Astrocyte of the spinal cord (primary cell): ENCODE data around the gene SEMA4A.

Source experiments
- DNase-seq: peaks from one replicate; pipeline ENCODE4 v3.0.0; 2011; ENCODE audit warnings: low read depth, low spot score
- H3K4me3 ChIP-seq: 2 replicates; pipeline ENCODE4 v1.5.1; 2011; ENCODE audit warnings: low read depth, mild to moderate bottlenecking, low read length, moderate library complexity
- CTCF ChIP-seq: IDR thresholded peaks from 2 replicates; pipeline ENCODE4 v1.5.1; 2012; ENCODE audit warnings: low read depth, mild to moderate bottlenecking, low read length, inconsistent platforms
- in situ Hi-C: cut with HindIII; loops from 2 replicates; pipeline ENCODE4 v1.10.0; 2017; ENCODE audit warnings: low sequenced_read_pairs

The SEMA4A gene

GRCh38 chr1:156160000-156160742 lies 6.8 kb downstream of the SEMA4A start:
- in situ Hi-C loops, result no loop called here
- no peak for DNase-seq
- H3K4me3 ChIP-seq, result peak overlapping the region; percentile 32
- no peak for TF ChIP-seq CTCF

GRCh38 chr1:156160743-156161171 lies 7.4 kb downstream of the SEMA4A start:
- TF ChIP-seq CTCF, result no peak
- in situ Hi-C loops, result no loop called here
- peak overlapping the region; percentile 32 for H3K4me3 ChIP-seq
- peak; percentile 74 for DNase-seq

- in situ Hi-C loops, result no loop called here
- no peak for TF ChIP-seq CTCF
- DNase-seq, result no peak
- no peak overlapping the region for H3K4me3 ChIP-seq
Measured at GRCh38 chr1:156162430-156163037, 9.1 kb downstream of the SEMA4A start.

- TF ChIP-seq CTCF, result no peak
- in situ Hi-C loops, result no loop called here
- no peak for DNase-seq
- no peak overlapping the region for H3K4me3 ChIP-seq
Measured at GRCh38 chr1:156163712-156164111, 10.3 kb downstream of the SEMA4A start.

GRCh38 chr1:156164125-156164831 lies 10.9 kb downstream of the SEMA4A start:
- DNase-seq, result no peak
- H3K4me3 ChIP-seq, result no peak overlapping the region
- TF ChIP-seq CTCF, result no peak
- in situ Hi-C loops, result no loop called here

- H3K4me3 ChIP-seq, result no peak overlapping the region
- TF ChIP-seq CTCF, result no peak
- in situ Hi-C loops, result no loop called here
- no peak for DNase-seq
Measured at GRCh38 chr1:156165083-156165482, 11.7 kb downstream of the SEMA4A start.
